ENCODE data around the gene OGFOD2. TPM values are rescaled to one million over a fixed set of nuclear protein-coding genes. Genes with fewer than 3 reads are reported as not detected.

Gene OGFOD2
- total RNA-seq, 1 experiment from 2014 or later, result 8.5 TPM

GRCh38 chr12:122997343-122998250 is 22.6 kb downstream of the OGFOD2 start:
- Histone ChIP-seq H3K4me1 (ENCODE audit: low read length) (no peaks in the 10 kb centered on the region), H3K9me3 (ENCODE audit: low read length) (no peaks in the 10 kb centered on the region), H3K9me2 (replicated peaks; ENCODE audit: insufficient read depth, low read length) (no peaks in the 10 kb centered on the region), H2AFZ (ENCODE audit: low read length) (no peak overlapping the region), H3K36me3 (ENCODE audit: insufficient read depth, low read length) (no peaks in the 10 kb centered on the region), H3K4me2 (ENCODE audit: low read depth, low read length, poor library complexity, severe bottlenecking) (no peak overlapping the region), H3K79me2 (ENCODE audit: low read length) (no peaks in the 10 kb centered on the region), H3K9ac (ENCODE audit: low read length) (no peak overlapping the region), H3K4me3 (ENCODE audit: low read length) (no peak overlapping the region), H3K27me3 (ENCODE audit: low read length) (no peaks in the 10 kb centered on the region), H4K20me1 (ENCODE audit: insufficient read depth, low read depth, low read length) (no peaks in the 10 kb centered on the region), H3K27ac (ENCODE audit: low read length) (no peak overlapping the region)
- no peak for DNase-seq

DNA sequence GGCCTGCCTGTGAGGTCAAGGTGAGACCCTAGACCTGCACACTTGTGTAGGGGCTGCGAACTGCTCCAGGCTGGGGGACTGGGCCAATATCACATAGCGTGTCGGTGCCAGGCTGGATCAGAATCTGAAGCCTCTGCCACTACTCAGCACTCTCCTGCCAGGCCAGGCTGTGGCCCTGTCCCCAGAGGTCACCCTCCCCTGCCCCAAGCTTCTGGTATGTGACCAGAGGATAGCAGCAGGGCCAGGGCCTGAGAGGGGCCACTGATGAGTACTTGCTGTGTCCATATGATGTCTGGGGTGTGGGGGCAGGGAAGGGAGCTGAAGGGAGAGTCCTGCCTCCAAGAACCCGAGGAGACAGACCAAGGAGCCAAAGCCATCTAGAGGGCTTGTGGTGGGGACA is 23.3 kb downstream of the OGFOD2 start:
- H3K4me3 ChIP-seq (ENCODE audit: low read length), result no peak overlapping the region
- no peaks in the 10 kb centered on the region for H3K36me3 ChIP-seq (ENCODE audit: insufficient read depth, low read length)
- no peak overlapping the region for H3K4me2 ChIP-seq (ENCODE audit: low read depth, low read length, poor library complexity, severe bottlenecking)
- H3K27me3 ChIP-seq (ENCODE audit: low read length), result no peaks in the 10 kb centered on the region
- no peak overlapping the region for H2AFZ ChIP-seq (ENCODE audit: low read length)
- H3K4me1 ChIP-seq (ENCODE audit: low read length), result no peaks in the 10 kb centered on the region
- no peak overlapping the region for H3K27ac ChIP-seq (ENCODE audit: low read length)
- H3K79me2 ChIP-seq (ENCODE audit: low read length), result no peaks in the 10 kb centered on the region
- no peaks in the 10 kb centered on the region for H4K20me1 ChIP-seq (ENCODE audit: insufficient read depth, low read depth, low read length)
- no peak for DNase-seq
- H3K9me3 ChIP-seq (ENCODE audit: low read length), result no peaks in the 10 kb centered on the region
- no peak overlapping the region for H3K9ac ChIP-seq (ENCODE audit: low read length)
- no peaks in the 10 kb centered on the region for H3K9me2 ChIP-seq (replicated peaks; ENCODE audit: insufficient read depth, low read length)

DNA sequence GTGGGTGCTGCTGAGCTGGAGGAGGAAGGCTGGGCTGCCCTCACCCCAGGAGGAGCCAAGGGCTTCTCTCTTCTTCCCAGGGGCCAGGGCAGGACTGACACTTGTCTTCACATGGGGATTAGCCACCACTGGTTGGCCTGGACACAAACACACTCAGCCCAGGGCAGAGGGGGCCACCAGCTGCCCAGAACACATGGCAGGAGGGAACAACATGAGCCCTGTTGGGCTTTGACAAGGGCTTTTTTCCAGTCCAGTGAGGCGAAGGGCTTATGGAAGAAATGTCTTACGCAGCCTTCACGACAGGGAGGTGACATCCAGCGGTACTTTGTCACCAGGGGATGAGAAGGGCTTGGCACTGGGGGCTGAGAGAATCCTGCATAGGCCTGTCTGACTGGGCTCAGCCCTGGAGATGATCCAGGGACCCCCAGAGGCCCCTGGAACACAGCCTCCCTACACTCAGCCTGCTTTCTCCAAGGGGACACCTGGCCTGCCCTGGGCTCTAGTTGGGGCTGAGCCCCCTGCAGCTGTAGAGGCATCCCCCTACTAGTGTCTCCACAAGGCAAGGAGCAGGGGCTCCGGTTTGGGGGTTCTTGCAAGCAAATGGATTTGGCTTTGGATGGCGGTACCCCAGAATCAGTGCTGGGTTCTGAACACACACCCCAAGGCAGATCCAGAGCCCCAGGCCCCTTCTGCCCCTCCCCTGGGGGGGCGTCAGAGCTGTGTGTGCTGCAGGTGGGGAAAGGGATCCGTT is 24.3 kb downstream of the OGFOD2 start:
- Histone ChIP-seq H2AFZ (ENCODE audit: low read length) (no peak overlapping the region), H3K9me3 (ENCODE audit: low read length) (no peaks in the 10 kb centered on the region), H3K79me2 (ENCODE audit: low read length) (no peaks in the 10 kb centered on the region), H3K4me3 (ENCODE audit: low read length) (no peak overlapping the region), H3K27ac (ENCODE audit: low read length) (no peak overlapping the region), H3K36me3 (ENCODE audit: insufficient read depth, low read length) (no peaks in the 10 kb centered on the region), H3K4me1 (ENCODE audit: low read length) (no peaks in the 10 kb centered on the region), H4K20me1 (ENCODE audit: insufficient read depth, low read depth, low read length) (no peaks in the 10 kb centered on the region), H3K4me2 (ENCODE audit: low read depth, low read length, poor library complexity, severe bottlenecking) (no peak overlapping the region), H3K9ac (ENCODE audit: low read length) (no peak overlapping the region), H3K27me3 (ENCODE audit: low read length) (no peaks in the 10 kb centered on the region), H3K9me2 (replicated peaks; ENCODE audit: insufficient read depth, low read length) (no peaks in the 10 kb centered on the region)
- no peak for DNase-seq

DNA sequence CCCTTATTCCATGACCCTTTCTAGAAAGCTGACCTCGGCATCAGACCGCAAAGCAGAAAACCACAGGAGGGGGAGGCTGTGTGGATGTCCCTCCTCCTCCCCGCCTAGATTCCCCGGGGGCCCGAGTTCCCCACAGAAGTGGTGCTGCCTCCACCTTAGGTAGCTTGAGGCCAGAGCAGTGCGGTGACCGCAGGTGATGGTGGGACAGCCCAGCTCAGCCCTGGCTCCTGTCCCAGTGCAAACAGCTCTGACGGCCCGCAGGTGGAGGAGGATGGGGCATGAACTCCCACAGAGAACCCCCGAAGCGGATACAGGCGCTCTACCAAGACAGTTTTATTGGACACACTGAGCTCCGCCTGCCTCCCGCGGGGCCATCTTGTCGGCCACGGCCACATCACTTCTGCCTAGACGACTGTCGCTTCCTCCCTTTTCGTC is 25.0 kb downstream of the OGFOD2 start:
- Histone ChIP-seq H4K20me1 (ENCODE audit: insufficient read depth, low read depth, low read length) (no peaks in the 10 kb centered on the region), H3K27me3 (ENCODE audit: low read length) (no peaks in the 10 kb centered on the region), H2AFZ (ENCODE audit: low read length) (no peak overlapping the region), H3K9me3 (ENCODE audit: low read length) (no peaks in the 10 kb centered on the region), H3K36me3 (ENCODE audit: insufficient read depth, low read length) (no peaks in the 10 kb centered on the region), H3K4me3 (ENCODE audit: low read length) (no peak overlapping the region), H3K79me2 (ENCODE audit: low read length) (no peaks in the 10 kb centered on the region), H3K9ac (ENCODE audit: low read length) (no peak overlapping the region), H3K27ac (ENCODE audit: low read length) (no peak overlapping the region), H3K4me1 (ENCODE audit: low read length) (no peaks in the 10 kb centered on the region), H3K9me2 (replicated peaks; ENCODE audit: insufficient read depth, low read length) (no peaks in the 10 kb centered on the region), H3K4me2 (ENCODE audit: low read depth, low read length, poor library complexity, severe bottlenecking) (no peak overlapping the region)
- DNase-seq, result no peak

GRCh38 chr12:123000578-123000977 is 25.5 kb downstream of the OGFOD2 start:
- no peaks in the 10 kb centered on the region for H3K79me2 ChIP-seq (ENCODE audit: low read length)
- no peaks in the 10 kb centered on the region for H3K9me3 ChIP-seq (ENCODE audit: low read length)
- no peak for DNase-seq
- no peaks in the 10 kb centered on the region for H3K27me3 ChIP-seq (ENCODE audit: low read length)
- H3K36me3 ChIP-seq (ENCODE audit: insufficient read depth, low read length), result no peaks in the 10 kb centered on the region
- H3K9me2 ChIP-seq (replicated peaks; ENCODE audit: insufficient read depth, low read length), result no peaks in the 10 kb centered on the region
- no peak overlapping the region for H3K27ac ChIP-seq (ENCODE audit: low read length)
- H3K4me2 ChIP-seq (ENCODE audit: low read depth, low read length, poor library complexity, severe bottlenecking), result no peak overlapping the region
- no peaks in the 10 kb centered on the region for H3K4me1 ChIP-seq (ENCODE audit: low read length)
- H4K20me1 ChIP-seq (ENCODE audit: insufficient read depth, low read depth, low read length), result no peaks in the 10 kb centered on the region
- no peak overlapping the region for H3K4me3 ChIP-seq (ENCODE audit: low read length)
- H2AFZ ChIP-seq (ENCODE audit: low read length), result no peak overlapping the region
- H3K9ac ChIP-seq (ENCODE audit: low read length), result no peak overlapping the region

GRCh38 chr12:123001464-123001863 is 26.4 kb downstream of the OGFOD2 start:
- Histone ChIP-seq H2AFZ (ENCODE audit: low read length) (no peak overlapping the region), H3K9me2 (replicated peaks; ENCODE audit: insufficient read depth, low read length) (no peaks in the 10 kb centered on the region), H3K9ac (ENCODE audit: low read length) (no peak overlapping the region), H3K79me2 (ENCODE audit: low read length) (no peaks in the 10 kb centered on the region), H3K4me3 (ENCODE audit: low read length) (no peak overlapping the region), H3K9me3 (ENCODE audit: low read length) (no peaks in the 10 kb centered on the region), H3K27ac (ENCODE audit: low read length) (no peak overlapping the region), H4K20me1 (ENCODE audit: insufficient read depth, low read depth, low read length) (no peaks in the 10 kb centered on the region), H3K4me2 (ENCODE audit: low read depth, low read length, poor library complexity, severe bottlenecking) (no peak overlapping the region), H3K36me3 (ENCODE audit: insufficient read depth, low read length) (no peaks in the 10 kb centered on the region), H3K4me1 (ENCODE audit: low read length) (no peaks in the 10 kb centered on the region), H3K27me3 (ENCODE audit: low read length) (no peaks in the 10 kb centered on the region)
- DNase-seq, result no peak

DNA sequence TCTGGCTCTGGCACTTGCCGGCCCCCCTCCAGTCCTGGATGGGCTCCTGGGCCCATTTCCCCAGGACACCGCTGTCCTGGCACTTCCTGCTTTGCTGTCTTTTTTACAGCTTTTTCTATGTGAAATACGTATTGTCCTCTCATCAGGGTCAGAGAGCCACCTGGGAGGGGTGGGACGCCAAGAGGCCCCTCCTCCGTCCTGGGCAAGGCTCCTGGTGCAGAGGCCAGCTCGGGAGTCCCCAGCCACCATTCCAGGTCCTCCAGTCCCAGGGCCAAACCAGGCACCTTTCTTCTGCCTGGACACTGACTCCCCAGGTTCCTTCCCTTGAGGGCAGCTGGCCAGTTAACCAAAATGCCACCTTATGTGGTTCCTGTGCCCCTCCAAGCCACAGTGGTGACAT is 28.2 kb downstream of the OGFOD2 start:
- Histone ChIP-seq H3K9ac (ENCODE audit: low read length) (no peak overlapping the region), H3K9me2 (replicated peaks; ENCODE audit: insufficient read depth, low read length) (no peaks in the 10 kb centered on the region), H3K9me3 (ENCODE audit: low read length) (no peaks in the 10 kb centered on the region), H3K79me2 (ENCODE audit: low read length) (no peaks in the 10 kb centered on the region), H3K4me1 (ENCODE audit: low read length) (no peaks in the 10 kb centered on the region), H3K27me3 (ENCODE audit: low read length) (no peaks in the 10 kb centered on the region), H4K20me1 (ENCODE audit: insufficient read depth, low read depth, low read length) (no peaks in the 10 kb centered on the region), H3K27ac (ENCODE audit: low read length) (no peak overlapping the region), H3K4me2 (ENCODE audit: low read depth, low read length, poor library complexity, severe bottlenecking) (no peak overlapping the region), H3K36me3 (ENCODE audit: insufficient read depth, low read length) (no peaks in the 10 kb centered on the region), H2AFZ (ENCODE audit: low read length) (no peak overlapping the region), H3K4me3 (ENCODE audit: low read length) (no peak overlapping the region)
- no peak for DNase-seq

- H3K4me3 ChIP-seq (ENCODE audit: low read length), result no peak overlapping the region
- no peak overlapping the region for H2AFZ ChIP-seq (ENCODE audit: low read length)
- H3K9me3 ChIP-seq (ENCODE audit: low read length), result no peaks in the 10 kb centered on the region
Measured at GRCh38 chr12:123004287-123004686, 29.2 kb downstream of the OGFOD2 start.

More at GRCh38 chr12:123004287-123004686, 29.2 kb downstream of the OGFOD2 start:
- Histone ChIP-seq H3K9ac (ENCODE audit: low read length) (no peak overlapping the region), H3K79me2 (ENCODE audit: low read length) (no peaks in the 10 kb centered on the region), H3K27me3 (ENCODE audit: low read length) (no peaks in the 10 kb centered on the region), H3K4me1 (ENCODE audit: low read length) (no peaks in the 10 kb centered on the region), H3K27ac (ENCODE audit: low read length) (no peak overlapping the region), H3K4me2 (ENCODE audit: low read depth, low read length, poor library complexity, severe bottlenecking) (no peak overlapping the region), H3K36me3 (ENCODE audit: insufficient read depth, low read length) (no peaks in the 10 kb centered on the region), H4K20me1 (ENCODE audit: insufficient read depth, low read depth, low read length) (no peaks in the 10 kb centered on the region), H3K9me2 (replicated peaks; ENCODE audit: insufficient read depth, low read length) (no peaks in the 10 kb centered on the region)
- DNase-seq, result no peak
